A673 (cell line): ENCODE results near the gene TOP2B.

Experiments used
- EZH2 ChIP-seq: fragments of 200-600 bp; sonication (generic); IDR thresholded peaks from 2 replicates; pipeline ENCODE4 v1.6.1; 2017; ENCODE audit warnings: borderline replicate concordance, low read depth, mild to moderate bottlenecking, mixed read lengths, antibody characterized with exemption, low read length; ENCODE audit not compliant: poor library complexity, severe bottlenecking
- TF ChIP-seq, protein P1 (sequence below): fragments of 300-800, 200-600 bp; sonication (generic); conservative IDR thresholded peaks from 2 replicates; pipeline ENCODE4 v1.5.1; 2017; ENCODE audit warnings: low read depth, mild to moderate bottlenecking, antibody characterized with exemption, low read length, moderate library complexity, mixed read lengths

DNA sequence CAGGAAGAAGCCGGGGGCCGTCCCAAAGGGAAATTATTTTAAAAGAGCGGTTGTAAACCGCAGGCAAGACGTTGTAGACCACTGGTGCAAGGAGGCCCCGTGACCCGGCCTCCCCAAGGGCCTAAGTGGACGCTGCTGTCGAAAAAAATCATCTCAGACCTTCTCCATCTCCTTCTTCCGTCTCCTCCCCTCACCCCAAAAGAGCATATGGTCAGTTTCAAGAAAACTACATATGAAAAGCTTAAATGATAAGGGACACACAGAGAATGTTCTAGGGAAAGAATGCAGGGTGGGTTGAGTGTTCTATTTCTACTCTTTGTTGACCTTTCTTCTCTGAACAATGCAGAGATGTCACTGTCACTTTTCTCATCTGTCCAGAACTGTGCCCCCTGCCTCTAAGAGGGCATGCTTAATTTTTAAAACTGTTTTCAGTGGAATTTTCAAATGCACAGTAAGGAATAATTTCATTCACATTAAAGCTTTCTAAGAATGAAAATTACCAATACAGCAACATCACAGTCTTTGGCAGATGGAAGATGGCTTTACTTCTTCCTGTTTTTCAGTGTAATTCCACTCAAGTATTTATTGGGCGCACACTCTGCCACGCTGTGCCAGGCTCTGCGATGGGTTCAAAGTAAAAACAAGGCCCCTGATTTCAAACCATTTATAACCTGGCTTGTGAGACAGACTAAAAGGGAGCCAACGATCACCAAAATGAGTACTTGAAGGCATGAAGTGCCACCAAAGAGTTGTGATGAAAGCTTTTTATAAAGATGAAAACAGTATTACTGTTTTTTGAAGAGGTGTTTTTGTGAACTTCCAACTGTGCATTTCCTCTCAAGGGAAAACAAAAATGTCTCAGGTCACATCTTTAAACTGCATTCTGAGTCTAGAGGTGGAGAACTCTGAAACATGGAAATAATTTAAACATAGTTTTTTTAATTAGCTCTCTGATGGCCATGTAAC lies 891 bp upstream of the TOP2B start:
- no peak for TF ChIP-seq EZH2
- TF ChIP-seq, protein P1, sequence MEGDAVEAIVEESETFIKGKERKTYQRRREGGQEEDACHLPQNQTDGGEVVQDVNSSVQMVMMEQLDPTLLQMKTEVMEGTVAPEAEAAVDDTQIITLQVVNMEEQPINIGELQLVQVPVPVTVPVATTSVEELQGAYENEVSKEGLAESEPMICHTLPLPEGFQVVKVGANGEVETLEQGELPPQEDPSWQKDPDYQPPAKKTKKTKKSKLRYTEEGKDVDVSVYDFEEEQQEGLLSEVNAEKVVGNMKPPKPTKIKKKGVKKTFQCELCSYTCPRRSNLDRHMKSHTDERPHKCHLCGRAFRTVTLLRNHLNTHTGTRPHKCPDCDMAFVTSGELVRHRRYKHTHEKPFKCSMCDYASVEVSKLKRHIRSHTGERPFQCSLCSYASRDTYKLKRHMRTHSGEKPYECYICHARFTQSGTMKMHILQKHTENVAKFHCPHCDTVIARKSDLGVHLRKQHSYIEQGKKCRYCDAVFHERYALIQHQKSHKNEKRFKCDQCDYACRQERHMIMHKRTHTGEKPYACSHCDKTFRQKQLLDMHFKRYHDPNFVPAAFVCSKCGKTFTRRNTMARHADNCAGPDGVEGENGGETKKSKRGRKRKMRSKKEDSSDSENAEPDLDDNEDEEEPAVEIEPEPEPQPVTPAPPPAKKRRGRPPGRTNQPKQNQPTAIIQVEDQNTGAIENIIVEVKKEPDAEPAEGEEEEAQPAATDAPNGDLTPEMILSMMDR, result no peak
